ENCODE data around the gene CFAP410.

- TF ChIP-seq CTCF (IDR thresholded peaks at IDR 0.05) (no peak), EZH2 (IDR thresholded peaks at IDR 0.05; ENCODE audit: borderline replicate concordance, insufficient read depth, low read depth, low read length, poor library complexity, severe bottlenecking) (no peak)
Observed at GRCh38 chr21:44338971-44339910, at the start of gene CFAP410.

All from B cell (primary cell).